ENCODE results near the gene GSTA1.
A peak's percentile ranks its signal among the peaks of the same experiment; 100 is the strongest.
"Not testable (repeated sequence)": the region's sequence is repeated elsewhere in the genome, so short reads cannot be mapped to it uniquely, and the experiment has no call there.

Gene GSTA1

GRCh38 chr6:52820198-52820597, 16.6 kb upstream of the GSTA1 start:
- TF ChIP-seq, protein P1, sequence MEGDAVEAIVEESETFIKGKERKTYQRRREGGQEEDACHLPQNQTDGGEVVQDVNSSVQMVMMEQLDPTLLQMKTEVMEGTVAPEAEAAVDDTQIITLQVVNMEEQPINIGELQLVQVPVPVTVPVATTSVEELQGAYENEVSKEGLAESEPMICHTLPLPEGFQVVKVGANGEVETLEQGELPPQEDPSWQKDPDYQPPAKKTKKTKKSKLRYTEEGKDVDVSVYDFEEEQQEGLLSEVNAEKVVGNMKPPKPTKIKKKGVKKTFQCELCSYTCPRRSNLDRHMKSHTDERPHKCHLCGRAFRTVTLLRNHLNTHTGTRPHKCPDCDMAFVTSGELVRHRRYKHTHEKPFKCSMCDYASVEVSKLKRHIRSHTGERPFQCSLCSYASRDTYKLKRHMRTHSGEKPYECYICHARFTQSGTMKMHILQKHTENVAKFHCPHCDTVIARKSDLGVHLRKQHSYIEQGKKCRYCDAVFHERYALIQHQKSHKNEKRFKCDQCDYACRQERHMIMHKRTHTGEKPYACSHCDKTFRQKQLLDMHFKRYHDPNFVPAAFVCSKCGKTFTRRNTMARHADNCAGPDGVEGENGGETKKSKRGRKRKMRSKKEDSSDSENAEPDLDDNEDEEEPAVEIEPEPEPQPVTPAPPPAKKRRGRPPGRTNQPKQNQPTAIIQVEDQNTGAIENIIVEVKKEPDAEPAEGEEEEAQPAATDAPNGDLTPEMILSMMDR (conservative IDR thresholded peaks at IDR 0.05; ENCODE audit: control insufficient read depth, insufficient read depth, low read depth, low read length): no peak

DNA sequence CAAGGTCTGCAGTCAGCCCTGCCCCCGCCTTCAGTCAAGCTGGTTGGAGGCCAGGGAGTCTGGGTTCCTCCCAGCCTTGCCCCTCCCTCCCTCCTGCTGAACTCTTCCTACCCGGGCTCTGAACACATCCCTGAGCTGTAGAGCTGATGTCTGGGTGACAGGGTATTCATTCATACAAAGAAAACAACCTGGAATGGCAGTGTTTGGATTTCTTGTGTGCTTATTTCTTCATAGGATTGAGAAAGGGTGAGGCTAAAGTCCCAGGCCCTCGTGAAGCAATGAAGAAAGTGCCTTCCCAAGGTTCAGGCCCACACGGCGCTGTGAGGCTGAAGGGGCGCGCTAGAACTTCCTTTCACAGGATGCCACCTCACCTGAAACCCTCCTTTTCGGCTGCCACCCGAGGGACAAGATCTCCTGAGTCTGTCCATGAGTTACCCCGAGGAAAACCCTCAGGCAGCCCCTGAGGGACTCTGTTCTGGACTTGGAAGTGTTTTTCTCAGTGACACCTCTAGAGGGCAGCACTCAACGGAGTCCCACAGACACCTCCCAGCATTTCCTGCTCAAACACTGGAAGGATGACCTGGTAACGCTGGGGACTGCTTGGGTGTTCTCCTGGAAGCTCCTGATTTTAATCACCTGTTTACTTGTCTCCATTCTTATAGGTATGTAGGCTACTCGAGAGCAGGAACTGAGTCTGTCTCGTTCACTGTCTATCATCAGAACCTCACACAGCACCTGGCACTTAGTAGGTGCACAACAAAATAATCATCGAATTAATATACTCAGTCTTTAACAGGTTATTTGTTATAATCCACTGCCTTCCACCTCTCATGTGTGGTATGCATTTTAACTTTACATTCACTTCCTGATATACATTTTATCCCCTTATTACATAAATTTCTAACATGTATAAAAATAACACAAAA, 11.8 kb upstream of the GSTA1 start:
- DNase-seq (ENCODE audit: low read depth): peak; percentile 58
- H3K4me3 ChIP-seq (ENCODE audit: control insufficient read depth, low read depth, low read length): no peak overlapping the region
- TF ChIP-seq, protein P1 (conservative IDR thresholded peaks at IDR 0.05; ENCODE audit: control insufficient read depth, insufficient read depth, low read depth, low read length): peak; percentile 69

More at GRCh38 chr6:52820198-52820597, 16.6 kb upstream of the GSTA1 start:
- peak; percentile 63 for DNase-seq (ENCODE audit: low read depth)
- no peak overlapping the region for H3K4me3 ChIP-seq (ENCODE audit: control insufficient read depth, low read depth, low read length)

- not testable (repeated sequence) for H3K4me3 ChIP-seq (ENCODE audit: control insufficient read depth, low read depth, low read length); DNase-seq (ENCODE audit: low read depth)
Measured at GRCh38 chr6:52814545-52814944, 10.9 kb upstream of the GSTA1 start.

- DNase-seq (ENCODE audit: low read depth); H3K4me3 ChIP-seq (ENCODE audit: control insufficient read depth, low read depth, low read length): not testable (repeated sequence)
Measured at GRCh38 chr6:52809777-52810176, 6.2 kb upstream of the GSTA1 start.

GRCh38 chr6:52808660-52809059, 5.0 kb upstream of the GSTA1 start:
- H3K4me3 ChIP-seq (ENCODE audit: control insufficient read depth, low read depth, low read length): no peak overlapping the region
- TF ChIP-seq, protein P1 (conservative IDR thresholded peaks at IDR 0.05; ENCODE audit: control insufficient read depth, insufficient read depth, low read depth, low read length): no peak
- no peak for DNase-seq (ENCODE audit: low read depth)

DNA sequence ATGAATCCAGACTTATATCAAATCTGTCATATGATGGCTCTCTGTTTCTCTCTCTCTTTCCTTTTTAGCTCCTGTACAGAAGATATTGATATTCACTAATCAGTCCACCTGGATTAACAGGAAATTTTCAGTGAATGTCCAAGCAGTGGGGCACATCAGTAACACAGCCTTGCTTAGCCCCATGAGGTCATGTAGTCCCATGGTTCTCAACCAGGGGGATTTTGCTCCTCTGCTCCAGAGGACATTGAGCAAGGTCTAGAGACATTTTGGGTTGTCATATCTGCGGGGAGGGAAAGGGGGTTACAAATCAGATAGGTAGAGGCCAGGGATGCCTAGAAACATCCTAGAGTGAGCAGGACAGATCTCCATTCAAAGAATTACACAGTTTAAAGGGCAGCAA, 810 bp downstream of the GSTA1 start:
- no peak for DNase-seq (ENCODE audit: low read depth)
- TF ChIP-seq, protein P1 (conservative IDR thresholded peaks at IDR 0.05; ENCODE audit: control insufficient read depth, insufficient read depth, low read depth, low read length): no peak
- no peak overlapping the region for H3K4me3 ChIP-seq (ENCODE audit: control insufficient read depth, low read depth, low read length)

DNA sequence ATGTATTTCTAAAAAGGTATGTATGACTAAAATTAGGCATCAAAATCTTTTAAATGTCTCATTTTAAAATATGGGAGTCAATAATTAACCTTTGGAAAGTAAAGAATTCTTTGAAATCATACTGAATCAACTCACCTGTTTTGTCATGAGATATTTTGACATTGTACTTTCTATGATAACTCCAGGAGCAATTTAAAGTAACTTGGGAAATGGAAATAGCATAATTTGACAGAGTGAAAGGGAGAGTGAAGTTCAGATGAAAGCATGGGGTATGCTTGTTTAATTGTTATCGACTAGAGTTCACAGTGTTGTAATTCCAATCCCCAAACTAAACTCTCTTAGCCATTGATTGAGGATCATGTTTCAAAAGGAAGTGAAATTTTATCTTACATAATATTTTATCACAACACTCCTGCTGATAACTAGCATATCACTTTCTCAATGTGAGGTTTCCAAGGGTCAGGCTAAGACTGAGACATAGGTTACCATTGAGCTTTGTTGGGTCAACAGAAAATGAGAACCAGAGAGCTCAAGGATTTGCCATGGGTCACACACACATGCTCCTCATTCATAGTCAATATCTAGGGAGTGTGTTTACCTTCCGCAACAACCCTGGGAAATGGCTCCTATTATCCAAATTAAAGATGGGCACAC, 2.3 kb downstream of the GSTA1 start:
- TF ChIP-seq, protein P1 (conservative IDR thresholded peaks at IDR 0.05; ENCODE audit: control insufficient read depth, insufficient read depth, low read depth, low read length): no peak
- no peak for DNase-seq (ENCODE audit: low read depth)
- no peak overlapping the region for H3K4me3 ChIP-seq (ENCODE audit: control insufficient read depth, low read depth, low read length)

DNA sequence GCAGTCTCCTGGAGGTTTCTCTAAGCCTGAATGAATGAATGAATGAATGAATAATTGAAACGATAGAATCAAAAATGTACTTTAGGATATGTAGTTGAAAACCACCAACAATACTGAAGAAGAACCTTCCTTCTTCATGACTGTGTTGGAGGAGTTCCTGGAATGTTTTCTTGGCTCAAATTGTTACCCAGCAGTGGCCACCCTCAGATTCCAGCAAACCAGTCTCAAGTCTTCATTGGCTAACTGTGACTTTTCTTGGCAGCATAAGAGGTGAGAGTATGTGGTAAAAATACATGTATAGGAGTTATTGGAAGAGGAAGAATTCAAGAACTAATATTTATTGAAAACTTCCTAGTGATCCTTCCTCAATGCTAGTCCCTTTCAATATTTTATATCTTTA, 4.3 kb downstream of the GSTA1 start:
- peak; percentile 41 for DNase-seq (ENCODE audit: low read depth)
- H3K4me3 ChIP-seq (ENCODE audit: control insufficient read depth, low read depth, low read length): not testable (repeated sequence)

DNA sequence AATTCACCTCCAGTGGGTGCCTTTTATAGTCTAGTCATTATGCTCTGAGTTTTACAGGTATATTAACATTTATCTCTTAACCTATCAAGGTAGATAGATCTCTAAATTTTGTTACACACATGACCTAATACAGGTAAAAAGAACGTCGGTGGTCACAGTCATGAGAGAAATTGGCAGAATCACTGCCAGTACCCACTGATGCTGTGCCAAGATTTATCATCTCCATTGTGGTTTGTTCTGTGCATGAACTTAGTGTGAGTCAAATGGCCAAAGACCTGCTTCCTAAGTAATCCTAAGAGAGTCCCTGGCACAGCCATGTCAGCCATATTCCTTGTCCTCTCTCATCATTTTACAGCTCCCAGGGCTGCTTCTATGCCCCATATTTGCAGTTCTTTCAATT, 9.2 kb downstream of the GSTA1 start:
- not testable (repeated sequence) for H3K4me3 ChIP-seq (ENCODE audit: control insufficient read depth, low read depth, low read length); DNase-seq (ENCODE audit: low read depth)
